Mucosa of rectum (tissue), 2 donors: ENCODE measurements around the gene ACAP2.

Source experiments
- H3K27ac ChIP-seq, 2 donors: one replicate each; pipeline ENCODE4 v1.7.0; 2013; ENCODE audit warnings: inconsistent platforms in 2 of 2, low read depth in 2 of 2, low read length in 2 of 2
- H3K27me3 ChIP-seq, 2 donors: one replicate each; pipeline ENCODE4 v1.7.0; 2013; ENCODE audit warnings: low read length in 2 of 2; ENCODE audit not compliant: control insufficient read depth in 2 of 2, insufficient read depth in 2 of 2
- H3K36me3 ChIP-seq, 2 donors: one replicate each; pipeline ENCODE4 v1.7.0; 2013; ENCODE audit warnings: low read length in 2 of 2; ENCODE audit not compliant: control insufficient read depth in 2 of 2, insufficient read depth in 2 of 2
- H3K4me1 ChIP-seq, 2 donors: one replicate each; pipeline ENCODE4 v1.7.0; 2013; ENCODE audit warnings: low read length in 2 of 2, mild to moderate bottlenecking in 1 of 2; ENCODE audit not compliant: control insufficient read depth in 2 of 2, insufficient read depth in 2 of 2
- H3K4me3 ChIP-seq, 2 donors: one replicate each; pipeline ENCODE4 v1.7.0; 2013; ENCODE audit warnings: low read length in 2 of 2
- H3K9ac ChIP-seq, 2 donors: one replicate each; pipeline ENCODE4 v1.7.0; 2013; ENCODE audit warnings: low read length in 2 of 2, low read depth in 1 of 2, mild to moderate bottlenecking in 1 of 2
- H3K9me3 ChIP-seq, 2 donors: one replicate each; pipeline ENCODE4 v1.7.0; 2013; ENCODE audit warnings: low read length in 2 of 2; ENCODE audit not compliant: control insufficient read depth in 2 of 2
- donor health status: healthy.
- donor health status: Normal muscosa, but diverticular disease.

ACAP2 gene

DNA sequence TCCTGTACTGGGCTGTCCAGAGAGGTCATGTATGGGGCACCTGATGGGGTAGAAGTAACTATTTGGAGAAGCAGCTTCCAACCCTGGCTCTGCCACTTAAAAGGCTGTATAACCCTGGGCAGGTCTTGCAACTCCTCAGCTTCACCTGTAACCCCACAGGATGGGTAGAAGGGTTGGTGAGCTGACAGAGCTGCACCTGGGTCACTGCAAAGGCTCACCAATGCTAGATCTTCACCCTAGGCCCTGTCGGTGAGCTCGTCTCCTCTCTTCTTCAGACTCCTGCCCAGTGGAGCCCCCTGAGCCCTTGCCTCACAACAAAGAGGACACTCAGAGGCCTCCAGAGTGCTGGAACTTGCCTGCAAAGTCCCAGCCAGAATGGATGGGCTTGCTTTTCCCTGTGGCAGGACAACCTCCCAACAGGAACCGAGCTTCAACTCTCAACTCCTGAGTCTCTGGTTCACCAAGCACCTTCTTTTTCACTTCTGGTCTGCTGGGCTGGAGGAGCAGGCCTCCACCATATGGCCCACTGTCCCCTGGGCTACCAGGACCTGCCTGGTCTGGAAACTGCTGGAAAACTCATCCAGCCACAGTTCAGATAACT lies 217.7 kb downstream of the ACAP2 start:
- Histone ChIP-seq H3K4me3 (no peak overlapping the region), H3K27me3 (no peaks in the 10 kb centered on the region), H3K9ac (no peak overlapping the region), H3K36me3 (peaks cover 0 to 5% of the 10 kb centered on the region in 2 donors), H3K4me1 (no peaks in the 10 kb centered on the region), H3K9me3 (no peaks in the 10 kb centered on the region), H3K27ac (no peak overlapping the region)
